Measurements from ENCODE around the gene SPIN2A.
"Not testable (repeated sequence)": the region's sequence is repeated elsewhere in the genome, so short reads cannot be mapped to it uniquely, and the experiment has no call there.

SPIN2A gene

DNA sequence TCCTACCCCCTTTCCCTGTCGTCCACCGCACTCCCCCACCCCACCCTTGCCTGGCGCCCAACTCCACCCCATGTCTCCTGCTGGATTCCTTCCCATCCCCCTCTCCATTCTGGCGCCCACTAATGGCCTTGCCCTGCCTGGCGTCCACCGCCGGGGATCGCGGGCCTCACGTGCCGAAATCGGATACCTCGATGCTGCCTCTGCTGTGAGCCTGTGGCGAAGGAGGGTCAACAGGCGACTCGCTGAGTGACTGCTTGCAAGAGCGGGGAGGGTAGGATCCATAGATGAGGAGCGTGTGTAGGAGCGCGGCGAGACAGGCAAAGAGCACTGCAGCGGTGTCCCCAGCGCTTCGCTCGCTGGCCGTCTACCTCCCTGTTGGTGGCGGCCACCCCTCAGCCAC lies at the start of gene SPIN2A:
TSS of gene SPIN2A (minus strand) at position 325 of the 400 bp plus-strand sequence. CDS start 800 bp downstream, outside the sequence.
- not testable (repeated sequence) for DNase-seq

DNA sequence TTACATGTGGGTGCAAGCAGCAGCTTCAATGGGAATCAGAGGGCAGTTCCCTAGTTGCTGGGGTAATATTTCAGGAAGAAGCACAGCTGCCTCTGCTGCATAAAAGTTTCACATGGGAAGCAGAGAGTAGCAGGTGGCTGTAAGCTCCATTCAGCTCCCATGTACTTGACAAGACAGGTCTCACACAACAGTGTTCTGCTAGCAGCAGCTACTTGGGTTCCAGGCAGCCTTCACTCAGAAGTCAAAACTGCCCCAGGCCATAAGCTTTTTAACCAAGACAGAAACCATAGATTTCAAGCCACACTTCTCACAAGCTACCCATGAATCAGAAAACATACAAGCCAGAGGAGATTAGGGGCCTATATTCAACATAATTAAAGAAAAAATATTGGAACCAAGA lies 41.4 kb upstream of the SPIN2A start:
- DNase-seq = no peak

DNA sequence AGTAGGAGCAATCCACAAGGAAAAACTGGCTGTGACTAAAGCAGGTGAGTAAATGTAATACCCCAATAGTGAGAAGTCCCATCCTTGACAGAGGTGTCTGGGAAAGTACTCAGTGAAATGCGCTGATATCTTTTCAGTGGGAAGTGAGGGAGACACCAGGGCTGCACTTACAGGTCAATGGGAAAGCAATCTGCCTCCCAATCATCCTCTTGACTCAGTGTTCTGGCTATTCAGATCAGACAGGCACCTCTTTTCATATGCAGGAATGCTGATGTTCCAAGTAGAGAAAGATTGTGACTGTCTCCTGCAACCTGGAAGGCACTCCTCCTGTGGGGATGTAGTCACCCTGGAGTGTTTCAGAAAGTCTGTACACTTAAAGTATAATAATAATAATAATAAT lies 39.9 kb upstream of the SPIN2A start:
- DNase-seq = no peak

DNA sequence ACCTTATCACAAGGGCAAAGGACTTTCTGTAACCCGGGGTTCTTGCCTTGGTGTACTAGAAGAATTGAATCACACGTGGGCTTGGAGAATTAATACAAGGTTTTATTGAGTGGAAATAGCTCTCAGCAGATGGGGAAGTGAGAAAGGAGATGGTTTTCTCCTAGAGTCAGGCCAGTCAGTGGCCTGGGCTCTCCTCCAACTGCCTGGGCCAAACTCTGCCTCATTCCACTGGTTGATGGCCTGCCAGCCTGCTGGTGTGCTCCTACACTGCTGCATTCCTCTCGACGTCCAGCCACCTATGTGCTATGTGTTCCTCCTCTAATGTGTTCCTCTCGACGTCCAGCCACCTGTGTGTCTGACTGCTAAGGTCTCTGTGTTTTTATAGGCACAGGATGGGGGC lies 35.3 kb upstream of the SPIN2A start:
- no peak for DNase-seq

DNA sequence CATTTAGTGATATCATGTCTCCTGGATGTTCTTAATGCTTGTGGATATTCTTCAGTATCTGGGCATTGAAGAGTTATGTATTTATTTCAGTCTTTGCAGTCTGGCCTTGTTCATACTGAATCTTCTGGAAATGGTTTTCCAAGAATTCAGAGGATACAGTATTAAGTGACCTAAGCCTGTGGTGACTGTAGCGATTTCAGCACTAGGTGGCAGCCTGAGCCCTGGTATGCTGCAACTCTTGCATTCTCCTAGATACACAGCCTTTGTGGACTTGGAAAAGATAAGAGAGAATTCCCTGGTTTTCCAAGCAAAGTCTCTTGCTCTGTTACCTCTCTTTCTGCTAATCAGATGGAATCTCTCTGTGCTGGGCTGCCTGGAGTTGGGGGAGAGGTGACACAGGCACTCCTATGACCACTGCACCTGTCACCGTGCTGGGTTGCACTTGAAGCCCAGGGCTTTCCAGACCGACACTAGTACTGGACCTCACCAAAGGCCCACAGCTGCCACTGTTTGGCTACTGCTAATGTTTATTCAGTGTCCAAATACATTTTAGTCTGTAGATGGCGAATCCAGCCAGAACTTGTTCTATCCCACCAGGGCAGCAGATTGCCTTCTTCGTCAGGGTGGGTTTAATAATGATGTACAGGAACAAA lies 19.3 kb upstream of the SPIN2A start:
- DNase-seq = no peak

DNA sequence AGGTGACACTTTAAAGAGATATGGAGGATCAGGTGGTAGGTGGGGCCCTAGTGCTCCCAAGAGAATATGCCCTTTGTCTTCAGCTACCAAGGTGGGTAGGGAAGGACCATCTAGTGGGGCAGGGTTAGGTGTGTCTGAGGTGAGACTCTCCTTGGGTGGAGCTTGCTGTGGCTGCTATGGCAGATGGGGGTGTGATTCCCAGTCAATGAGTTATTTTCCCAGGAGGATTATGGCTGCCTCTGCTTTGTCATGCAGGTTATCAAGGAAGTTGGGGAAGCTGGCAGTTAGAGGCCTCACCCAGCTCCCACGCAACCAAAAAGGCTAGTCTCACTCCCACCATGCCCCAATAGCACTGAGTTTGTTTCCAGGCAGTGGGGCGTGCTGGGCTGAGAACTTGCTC lies 18.0 kb upstream of the SPIN2A start:
- DNase-seq = no peak

DNA sequence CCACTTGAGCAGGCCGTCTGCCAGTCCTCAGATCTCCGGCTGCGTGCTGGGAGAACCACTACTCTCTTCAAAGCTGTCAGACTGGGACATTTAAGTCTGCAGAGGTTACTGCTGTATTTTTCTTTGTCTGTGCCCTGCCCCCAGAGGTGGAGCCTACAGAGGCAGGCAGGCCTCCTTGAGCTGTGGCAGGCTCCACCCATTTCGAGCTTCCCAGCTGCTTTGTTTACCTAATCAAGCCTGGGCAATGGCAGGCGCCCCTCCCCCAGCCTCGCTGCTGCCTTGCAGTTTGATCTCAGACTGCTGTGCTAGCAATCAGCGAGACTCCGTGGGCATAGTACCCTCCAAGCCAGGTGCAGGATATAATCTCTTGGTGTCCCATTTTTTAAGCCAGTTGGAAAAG lies 15.0 kb upstream of the SPIN2A start:
- DNase-seq = not testable (repeated sequence)

DNA sequence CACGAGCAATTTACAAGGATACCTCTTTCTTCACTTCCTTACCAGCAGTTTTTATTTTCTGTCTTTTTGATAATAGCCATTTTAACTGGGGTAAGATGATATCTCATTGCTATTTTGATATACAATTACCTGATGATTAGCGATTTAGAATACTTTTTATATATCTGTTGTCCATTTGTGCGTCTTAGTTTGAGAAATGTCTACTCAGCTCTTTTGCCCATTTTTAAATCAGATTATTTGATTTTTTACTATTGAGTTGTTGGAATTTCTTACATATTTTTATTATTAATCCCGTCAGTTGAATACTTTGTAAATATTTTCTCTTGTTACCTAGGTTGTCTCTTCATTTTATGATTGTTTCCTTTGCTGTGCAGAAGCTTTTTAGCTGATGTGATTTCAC lies 1.5 kb upstream of the SPIN2A start:
- DNase-seq = no peak

DNA sequence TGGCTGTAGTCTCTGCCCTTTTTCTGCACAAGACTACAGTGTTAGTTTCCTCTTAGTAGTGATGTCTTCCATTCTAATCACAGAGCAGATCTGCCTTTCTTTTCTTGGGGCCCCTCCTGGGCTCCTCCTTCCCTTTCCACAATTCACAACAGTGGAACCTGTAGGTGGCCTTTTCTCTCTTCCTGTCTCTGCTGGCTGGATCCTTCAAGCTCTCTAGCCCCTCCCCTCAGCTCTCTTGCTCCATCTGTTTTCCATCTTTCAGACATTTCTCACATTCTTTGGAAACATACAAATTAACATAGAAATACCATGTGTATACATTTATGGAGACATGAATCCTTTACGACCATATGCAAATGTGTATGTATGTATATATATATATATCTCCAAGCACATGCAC lies 304 bp upstream of the SPIN2A start:
- no peak for DNase-seq

DNA sequence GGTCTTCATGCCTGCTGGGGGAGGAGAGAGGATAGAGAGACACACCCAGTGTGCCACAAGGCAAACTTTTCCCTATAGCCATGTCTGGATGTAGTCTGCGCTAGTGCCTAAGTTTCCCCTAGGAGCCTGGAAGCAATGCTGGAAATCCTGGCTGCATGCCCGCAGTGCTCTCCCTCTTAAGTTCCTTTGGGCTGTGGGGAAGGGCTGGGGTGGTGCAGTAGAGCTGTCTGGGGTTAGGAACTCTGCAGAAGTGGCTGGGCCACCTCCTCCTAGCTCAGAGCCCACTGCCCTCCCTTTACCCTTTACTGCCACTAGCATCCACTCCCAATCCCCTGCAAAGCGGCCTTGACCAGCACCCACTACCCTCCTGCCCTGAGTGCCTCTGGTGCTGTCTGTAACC lies 608 bp downstream of the SPIN2A start:
- DNase-seq = not testable (repeated sequence)

DNA sequence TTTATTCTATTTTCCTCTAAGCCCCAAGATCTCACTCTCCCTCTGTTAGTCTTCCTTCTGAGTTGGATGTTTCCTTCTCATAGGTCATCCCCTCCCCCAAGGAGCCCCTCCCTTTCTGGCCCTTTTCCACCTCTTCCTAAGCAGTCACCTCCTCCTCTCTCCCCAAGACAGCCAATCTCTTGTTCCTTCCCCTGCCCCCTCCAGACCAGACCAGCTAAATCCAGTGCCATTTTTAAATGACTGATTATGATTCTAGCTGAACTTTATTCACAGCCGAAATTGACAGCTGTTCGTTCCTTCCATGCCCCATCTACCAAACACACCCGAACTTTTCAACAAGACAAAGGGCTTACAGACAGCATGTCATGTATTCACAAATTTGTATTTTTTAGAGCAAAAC lies 1.9 kb downstream of the SPIN2A start:
- no peak for DNase-seq

DNA sequence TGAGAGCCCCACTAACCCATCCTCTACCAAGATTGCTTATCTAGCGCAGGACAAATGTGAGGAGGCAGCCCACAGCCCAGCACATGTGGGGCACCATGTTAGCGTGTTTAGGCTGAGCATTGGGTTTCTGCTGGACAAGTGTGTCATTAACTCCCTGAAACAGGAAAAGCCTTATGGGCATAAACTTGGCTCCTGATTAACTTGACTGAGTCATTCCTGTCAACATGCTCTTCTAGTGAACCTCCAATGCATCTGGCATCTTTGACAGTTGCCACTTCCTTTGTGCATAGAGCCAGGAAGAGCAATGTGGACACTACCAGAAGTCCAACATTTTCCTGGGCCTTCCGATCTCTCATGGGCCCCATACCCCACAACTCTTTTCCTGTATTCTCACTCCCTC lies 2.5 kb downstream of the SPIN2A start:
- DNase-seq = no peak

DNA sequence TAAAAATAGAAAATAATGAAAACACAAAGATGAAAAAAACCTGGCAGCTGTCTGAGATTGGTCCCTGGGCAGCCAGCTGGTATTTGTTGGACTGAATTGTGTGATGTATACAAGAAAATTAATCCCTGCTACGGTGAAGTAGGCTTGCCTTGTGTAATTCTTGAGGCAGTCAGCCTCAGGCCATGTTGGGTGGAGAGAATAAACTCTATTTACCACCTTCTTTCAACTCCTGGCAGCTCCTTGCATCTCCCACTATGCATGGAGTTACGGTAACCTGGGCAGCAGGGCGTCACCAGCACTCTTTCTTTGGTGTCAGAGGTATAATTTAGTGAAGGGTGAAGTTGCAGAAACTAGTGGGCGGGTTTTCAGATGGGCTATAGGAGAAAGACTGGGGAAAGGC lies 3.5 kb downstream of the SPIN2A start:
- DNase-seq = no peak

DNA sequence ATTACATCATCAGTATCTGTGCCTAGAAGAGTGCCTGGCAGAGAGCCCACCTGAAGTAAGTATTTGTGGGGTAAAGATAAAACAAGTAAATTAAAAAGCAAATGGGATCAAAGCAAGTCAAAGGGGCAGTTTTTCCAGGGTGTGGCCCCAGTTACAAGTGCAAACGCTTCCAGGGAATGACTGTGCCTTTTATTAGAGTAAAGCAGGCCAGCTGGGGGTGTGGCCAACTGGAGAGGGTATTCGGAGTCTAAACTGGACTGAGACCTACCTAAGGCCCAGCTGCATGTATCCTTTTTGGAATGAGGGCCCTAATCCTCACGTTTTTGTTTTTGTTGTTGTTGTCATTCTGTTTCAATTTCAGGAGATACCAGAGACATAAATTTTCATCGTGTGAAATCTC lies 3.9 kb downstream of the SPIN2A start:
- not testable (repeated sequence) for DNase-seq

DNA sequence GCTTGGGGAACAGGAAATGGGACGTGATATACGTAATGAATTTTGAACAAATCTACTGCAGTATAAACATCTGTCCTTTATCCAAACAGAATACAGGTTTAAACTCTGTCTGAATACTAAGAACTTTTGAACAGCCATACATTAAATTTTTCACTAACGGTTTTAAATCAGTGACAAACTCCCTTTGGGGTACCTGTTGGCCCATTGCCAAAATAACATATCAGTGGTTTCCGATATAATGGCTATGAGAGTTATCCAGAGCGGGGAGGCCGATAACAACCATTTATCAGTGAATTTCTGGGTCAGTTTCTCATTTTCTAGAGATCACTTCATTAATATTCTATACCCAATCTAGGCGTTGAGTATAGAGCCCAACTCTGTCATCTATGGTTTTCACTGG lies 5.2 kb downstream of the SPIN2A start:
- DNase-seq = no peak

DNA sequence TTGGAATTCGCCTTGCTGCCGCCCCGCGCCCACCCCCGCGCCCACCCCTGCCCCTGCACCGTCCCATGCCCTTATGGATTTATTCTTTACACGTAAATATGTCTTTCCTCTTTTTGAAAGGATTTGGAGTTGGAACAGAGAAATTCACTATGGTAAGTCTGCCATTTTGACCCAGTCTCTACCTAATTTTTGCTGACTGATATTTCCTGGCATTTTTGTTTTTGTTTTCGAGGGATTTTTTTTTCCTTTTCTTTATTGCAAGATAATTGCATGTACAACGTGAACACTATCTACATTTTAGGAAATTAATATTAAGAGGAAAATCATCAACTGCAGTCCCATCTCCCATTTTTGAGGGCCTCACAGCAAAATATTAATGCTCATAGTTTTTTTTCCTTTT lies 15.4 kb downstream of the SPIN2A start:
- DNase-seq = no peak

DNA sequence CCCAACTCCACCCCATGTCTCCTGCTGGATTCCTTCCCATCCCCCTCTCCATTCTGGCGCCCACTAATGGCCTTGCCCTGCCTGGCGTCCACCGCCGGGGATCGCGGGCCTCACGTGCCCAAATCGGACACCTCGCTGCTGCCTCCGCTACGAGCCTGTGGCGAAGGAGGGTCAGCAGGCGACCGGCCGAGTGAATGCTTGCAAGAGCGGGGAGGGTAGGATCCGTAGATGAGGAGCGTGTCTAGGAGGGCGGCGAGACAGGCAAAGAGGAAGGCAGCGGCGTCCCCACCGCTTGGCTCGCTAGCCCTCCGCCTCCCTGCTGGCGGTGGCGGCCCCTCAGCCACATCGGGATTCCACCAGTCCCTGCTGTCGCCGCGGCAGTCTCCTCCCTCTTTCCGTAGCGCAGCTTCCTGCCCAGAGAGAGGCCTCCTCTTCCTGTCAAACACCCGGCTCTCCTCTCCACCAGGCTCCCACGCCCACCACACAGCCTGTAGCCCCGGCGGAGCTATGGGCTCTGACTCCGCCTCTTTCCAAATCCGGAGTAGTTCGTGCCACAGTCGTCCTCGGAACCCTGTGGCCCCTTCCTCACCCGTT lies 15.9 kb downstream of the SPIN2A start, which contains the start of gene SPIN2B:
TSS of gene SPIN2B (minus strand) at position 387 of the 594 bp plus-strand sequence.
- DNase-seq = peak; percentile 67

DNA sequence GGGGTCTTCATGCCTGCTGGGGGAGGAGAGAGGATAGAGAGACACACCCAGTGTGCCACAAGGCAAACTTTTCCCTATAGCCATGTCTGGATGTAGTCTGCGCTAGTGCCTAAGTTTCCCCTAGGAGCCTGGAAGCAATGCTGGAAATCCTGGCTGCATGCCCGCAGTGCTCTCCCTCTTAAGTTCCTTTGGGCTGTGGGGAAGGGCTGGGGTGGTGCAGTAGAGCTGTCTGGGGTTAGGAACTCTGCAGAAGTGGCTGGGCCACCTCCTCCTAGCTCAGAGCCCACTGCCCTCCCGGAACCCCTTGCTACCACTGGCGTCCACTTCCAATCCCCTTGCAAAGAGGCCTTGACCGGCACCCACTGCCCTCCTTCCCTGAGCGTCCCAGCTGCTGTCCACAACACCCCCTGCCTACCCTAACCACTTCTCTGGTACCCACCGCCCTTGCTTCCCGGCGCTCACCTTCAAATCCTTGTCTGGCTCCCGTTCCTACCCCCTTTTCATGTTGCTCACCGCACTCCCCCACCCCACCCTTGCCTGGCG lies 16.5 kb downstream of the SPIN2A start:
- not testable (repeated sequence) for DNase-seq

DNA sequence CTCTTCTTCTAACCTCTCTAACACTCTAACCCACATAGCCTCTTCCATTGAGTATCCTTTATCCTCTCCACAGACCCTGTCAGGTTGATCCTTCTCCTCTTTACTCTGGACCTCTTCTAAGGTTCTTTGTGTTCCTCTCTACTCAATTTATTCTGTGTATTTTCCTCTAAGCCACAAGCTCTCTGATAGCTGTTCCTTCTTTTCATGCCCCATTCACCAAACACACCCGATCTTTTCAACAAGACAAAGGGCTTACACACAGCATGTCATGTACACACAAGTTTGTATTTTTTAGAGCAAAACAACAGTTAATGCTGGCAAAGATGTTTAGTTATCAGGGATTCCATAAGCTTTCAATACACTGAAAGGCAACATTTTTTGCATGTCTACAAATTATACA lies 17.8 kb downstream of the SPIN2A start:
- DNase-seq = no peak

DNA sequence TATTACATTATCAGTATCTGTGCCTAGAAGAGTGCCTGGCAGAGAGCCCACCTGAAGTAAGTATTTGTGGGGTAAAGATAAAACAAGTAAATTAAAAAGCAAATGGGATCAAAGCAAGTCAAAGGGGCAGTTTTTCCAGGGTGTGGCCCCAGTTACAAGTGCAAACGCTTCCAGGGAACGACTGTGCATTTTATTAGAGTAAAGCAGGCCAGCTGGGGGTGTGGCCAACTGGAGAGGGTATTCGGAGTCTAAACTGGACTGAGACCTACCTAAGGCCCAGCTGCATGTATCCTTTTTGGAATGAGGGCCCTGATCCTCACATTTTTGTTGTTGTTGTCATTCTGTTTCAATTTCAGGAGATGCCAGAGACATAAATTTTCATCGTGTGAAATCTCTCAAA lies 19.6 kb downstream of the SPIN2A start:
- not testable (repeated sequence) for DNase-seq

DNA sequence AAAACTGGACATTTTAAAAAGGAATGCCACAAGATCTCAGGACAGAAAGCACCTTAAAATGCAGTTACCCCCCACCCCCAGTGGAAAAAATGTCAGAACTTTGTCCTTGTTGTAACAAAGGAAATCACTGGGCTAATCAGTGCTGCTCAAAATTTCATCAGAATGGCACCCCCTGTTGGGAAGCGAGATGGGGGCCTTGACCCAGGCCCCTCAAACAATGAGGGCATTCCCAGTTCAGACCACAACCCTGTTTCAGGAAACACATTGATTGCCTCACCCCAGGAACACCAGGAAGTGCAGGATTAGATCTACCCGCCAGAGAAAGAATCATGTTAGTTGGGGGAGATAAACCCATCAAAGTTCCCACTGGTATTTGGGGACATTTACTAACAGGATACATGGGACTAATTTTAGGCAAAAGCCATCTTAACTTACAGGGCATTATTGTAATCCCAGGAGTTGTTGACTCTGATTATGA lies 32.2 kb downstream of the SPIN2A start:
- no peak for DNase-seq

DNA sequence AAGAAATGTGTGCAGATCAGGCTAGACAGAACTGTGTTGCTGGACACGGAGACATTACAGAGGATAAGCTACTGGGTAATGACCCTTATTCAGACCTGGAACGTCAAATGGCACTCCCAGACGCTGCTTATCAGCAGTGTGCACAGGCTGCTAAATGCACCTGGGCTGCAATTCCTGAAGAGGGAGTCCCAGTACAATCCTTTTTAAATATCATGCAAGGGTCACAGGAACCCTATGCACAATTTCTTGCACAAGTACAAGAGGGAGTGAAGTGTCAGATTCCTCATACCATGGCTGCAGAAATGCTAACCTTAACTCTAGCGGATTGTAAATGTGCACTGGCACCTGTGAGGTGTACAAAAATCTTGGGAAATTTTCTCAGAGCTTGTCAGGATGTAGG lies 32.8 kb downstream of the SPIN2A start:
- DNase-seq = no peak

DNA sequence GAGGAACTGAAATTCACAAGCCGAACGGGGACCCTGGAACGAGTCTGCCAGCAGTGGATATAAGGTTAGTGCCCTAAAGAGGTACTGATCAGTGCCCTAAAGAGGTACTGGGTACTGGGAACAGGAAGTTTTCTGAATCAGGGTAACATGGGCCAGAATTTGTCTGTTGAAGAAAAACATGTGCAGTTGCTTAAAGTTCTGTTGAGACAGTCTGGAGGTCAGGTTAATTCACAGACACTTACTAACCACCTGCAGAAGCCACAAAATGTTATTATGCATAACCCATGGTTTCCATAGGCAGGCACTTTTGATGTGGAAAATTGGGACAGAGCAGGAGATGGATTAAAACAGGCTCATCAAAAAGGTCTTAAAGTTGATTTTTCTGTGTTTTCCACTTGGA lies 33.7 kb downstream of the SPIN2A start:
- DNase-seq = no peak

DNA sequence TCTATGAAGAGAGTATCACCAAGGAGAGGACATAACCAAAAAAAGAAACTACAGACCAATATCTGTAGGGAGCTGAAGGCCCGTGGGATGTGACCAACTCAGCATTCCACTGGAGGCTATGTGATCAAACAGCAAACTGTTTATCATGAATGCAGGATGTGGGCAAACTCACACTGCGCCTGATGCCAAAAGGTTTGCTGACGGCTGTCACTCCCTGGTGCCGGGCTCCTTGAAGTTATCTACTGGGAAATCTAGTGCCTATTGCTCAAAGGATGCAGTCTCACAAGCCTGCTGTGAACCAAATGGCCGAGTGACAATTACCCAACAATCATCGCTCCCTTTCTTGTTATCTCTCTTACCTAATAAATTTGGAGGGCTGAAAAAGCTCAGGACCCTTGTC lies 34.3 kb downstream of the SPIN2A start:
- not testable (repeated sequence) for DNase-seq

All from 8988T (cell line).